Muscle of back (tissue), 11 donors: ENCODE data around the gene C11orf86. TPM values are rescaled to one million over a fixed set of nuclear protein-coding genes. Genes with fewer than 3 reads are reported as not detected.

Experiments
- DNase-seq, 3 donors: peaks; one replicate each; pipeline versions ENCODE4 v3.0.0 to v3.0.0-alpha.2; 2013
- polyA plus RNA-seq, 10 donors: library from polyadenylated mRNA; unstranded; fragments of 120-200 nt; gene quantifications; one replicate each; pipeline ENCODE4 v1.2.1, GENCODE V29; 2013; ENCODE audit not compliant: insufficient read length in 10 of 10

Gene C11orf86
- polyA plus RNA-seq, 10 donors: not detected

- no peak for DNase-seq
Observed at GRCh38 chr11:67024410-67024809, 49.3 kb downstream of the C11orf86 start.

DNA sequence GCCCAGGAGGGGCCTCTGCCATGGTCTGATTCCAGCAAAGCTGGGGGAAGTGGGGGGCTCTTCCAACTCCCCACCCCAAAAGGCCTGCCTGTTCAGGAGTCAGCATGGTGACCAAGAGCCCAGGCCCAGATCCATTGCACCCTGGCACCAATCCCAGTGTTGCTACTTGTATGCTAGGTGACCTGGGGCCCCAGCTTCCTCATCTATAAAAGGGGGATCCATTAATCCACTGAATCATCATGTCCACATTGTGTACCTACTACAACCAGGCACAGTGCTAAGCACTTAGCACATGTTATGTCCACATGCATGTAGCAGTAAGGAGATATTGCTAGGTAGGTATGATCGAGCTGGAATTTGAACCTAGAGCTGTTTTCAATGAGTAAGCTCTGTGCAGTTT, 49.9 kb downstream of the C11orf86 start:
- DNase-seq: no peak

GRCh38 chr11:67025750-67026149, 50.6 kb downstream of the C11orf86 start:
- DNase-seq: no peak

Other genes with a start within 250 kb of the C11orf86 start
- 10 to 100 TPM in 7 of 10 donors, 1 to 10 TPM in 3; 6.4 to 23.2 (median 13.5) TPM for gene SPTBN2, start 246.1 kb upstream of the C11orf86 start, polyA plus RNA-seq
- gene RCE1, start 131.9 kb upstream of the C11orf86 start, polyA plus RNA-seq: 10 to 100 TPM in 6 of 10 donors, 1 to 10 TPM in 4; 8.6 to 14.5 (median 11.0) TPM
- gene LRFN4, start 118.2 kb upstream of the C11orf86 start, polyA plus RNA-seq: 10 to 100 TPM; 13.7 to 26.0 (median 19.0) TPM
- 10 to 100 TPM; 12.3 to 21.2 (median 16.0) TPM for gene PC, start 16.9 kb upstream of the C11orf86 start, polyA plus RNA-seq
- under 1 TPM in 9 of 10 donors, not detected in 1; 0.04 to 0.39 (median 0.11) TPM for gene SYT12, start 47.8 kb downstream of the C11orf86 start, polyA plus RNA-seq
- 10 to 100 TPM in 8 of 10 donors, 1 to 10 TPM in 2; 9.4 to 18.4 (median 14.3) TPM for gene RHOD, start 81.5 kb downstream of the C11orf86 start, polyA plus RNA-seq
- 10 to 100 TPM; 46.3 to 64.1 (median 52.4) TPM for gene KDM2A, start 144.0 kb downstream of the C11orf86 start, polyA plus RNA-seq